HG03469 (cell line): Measurements from ENCODE around the gene HOXB9.

Experiments used
- ATAC-seq: cut with Tn5 transposase; IDR thresholded peaks from one replicate; pipeline ENCODE4 v1.9.1; 2021; ENCODE audit warnings: mild to moderate bottlenecking, moderate library complexity, moderate number of reproducible peaks; ENCODE audit not compliant: unreplicated experiment

Gene HOXB9

GRCh38 chr17:48588528-48588927 lies 37.6 kb downstream of the HOXB9 start:
- ATAC-seq = no peak

- no peak for ATAC-seq
These were observed 38.1 kb downstream of the HOXB9 start for GRCh38 chr17:48588074-48588415.

GRCh38 chr17:48587276-48588073 lies 38.7 kb downstream of the HOXB9 start:
- no peak for ATAC-seq

GRCh38 chr17:48586355-48587258 lies 39.6 kb downstream of the HOXB9 start:
- ATAC-seq = no peak

- ATAC-seq = no peak
These were observed 41.9 kb downstream of the HOXB9 start for GRCh38 chr17:48584223-48584741.

- no peak for ATAC-seq
These were observed 42.4 kb downstream of the HOXB9 start for GRCh38 chr17:48583708-48584222.

GRCh38 chr17:48582750-48583069 lies 43.4 kb downstream of the HOXB9 start:
- no peak for ATAC-seq

GRCh38 chr17:48579760-48580554 lies 46.2 kb downstream of the HOXB9 start:
- ATAC-seq = no peak

- ATAC-seq = no peak
These were observed 46.7 kb downstream of the HOXB9 start for GRCh38 chr17:48579471-48579759.

- no peak for ATAC-seq
These were observed 47.3 kb downstream of the HOXB9 start for GRCh38 chr17:48578616-48579470.

- no peak for ATAC-seq
These were observed 48.1 kb downstream of the HOXB9 start, which contains the start of gene HOXB4 for GRCh38 chr17:48577946-48578615. HOXB4 (minus strand) TSS chr17:48578350; CDS start chr17:48578319, 31 bp downstream.

- ATAC-seq = no peak
These were observed 48.7 kb downstream of the HOXB9 start for GRCh38 chr17:48577330-48577945.

- ATAC-seq = no peak
These were observed 49.5 kb downstream of the HOXB9 start for GRCh38 chr17:48576479-48577309.

- ATAC-seq = no peak
These were observed 50.3 kb downstream of the HOXB9 start for GRCh38 chr17:48575673-48576478.

- no peak for ATAC-seq
These were observed 51.0 kb downstream of the HOXB9 start for GRCh38 chr17:48575066-48575582.

GRCh38 chr17:48574505-48575065 lies 51.6 kb downstream of the HOXB9 start:
- no peak for ATAC-seq
